GM19467 (cell line): ENCODE data around the gene ADAMTSL2.

Source experiments
- ATAC-seq: cut with Tn5 transposase; IDR thresholded peaks from one replicate; pipeline ENCODE4 v1.9.1; 2021; ENCODE audit warnings: mild to moderate bottlenecking, moderate library complexity; ENCODE audit not compliant: unreplicated experiment

The ADAMTSL2 gene

GRCh38 chr9:133603135-133603927, 68.8 kb downstream of the ADAMTSL2 start:
- ATAC-seq: no peak

GRCh38 chr9:133604214-133604613, 69.7 kb downstream of the ADAMTSL2 start:
- ATAC-seq: no peak

GRCh38 chr9:133604856-133605255, 70.4 kb downstream of the ADAMTSL2 start:
- ATAC-seq: no peak

DNA sequence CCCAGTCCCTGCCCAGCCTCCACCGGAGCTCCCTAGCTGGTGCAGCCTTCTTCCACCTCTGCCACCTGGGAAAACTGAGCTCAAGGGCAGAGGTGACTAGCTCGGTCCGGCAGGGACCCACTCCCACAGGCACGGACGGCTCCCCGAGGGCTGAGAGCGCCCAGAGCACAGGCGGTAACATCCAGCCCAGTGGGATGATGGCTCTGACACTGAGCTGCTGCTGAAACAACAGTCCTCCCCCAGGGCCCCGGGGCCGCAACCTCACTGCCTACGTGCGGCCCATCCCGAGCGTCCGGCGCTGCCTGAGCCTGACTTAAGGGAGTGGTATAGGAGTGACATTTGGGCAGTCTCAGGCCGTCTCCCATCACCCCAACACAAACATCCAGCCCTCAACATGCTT, 70.9 kb downstream of the ADAMTSL2 start:
- ATAC-seq: no peak

GRCh38 chr9:133605856-133606707, 71.6 kb downstream of the ADAMTSL2 start:
- ATAC-seq: no peak

GRCh38 chr9:133606708-133607025, 72.2 kb downstream of the ADAMTSL2 start:
- ATAC-seq: no peak

DNA sequence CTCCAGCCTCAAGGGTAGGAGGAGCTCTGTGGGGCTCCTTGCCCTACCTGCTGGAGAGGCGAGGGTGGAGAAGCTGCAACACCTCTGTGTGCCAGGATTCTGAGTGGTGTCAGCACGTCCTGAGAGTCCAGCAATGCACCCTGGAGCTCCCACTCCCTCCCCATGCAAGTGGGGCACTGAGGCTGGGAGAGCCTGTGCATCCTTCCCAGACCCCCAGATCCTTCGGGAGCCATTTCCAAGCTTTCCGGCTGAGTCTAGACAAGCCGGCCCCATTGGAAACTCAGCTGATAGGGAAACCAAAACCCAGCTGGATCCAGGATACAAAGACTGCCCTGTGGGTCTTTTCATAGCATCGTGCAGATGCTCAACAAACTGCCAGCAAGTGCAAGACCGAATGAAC, 72.9 kb downstream of the ADAMTSL2 start:
- no peak for ATAC-seq

GRCh38 chr9:133607976-133608375, 73.5 kb downstream of the ADAMTSL2 start:
- no peak for ATAC-seq

GRCh38 chr9:133608382-133608781, 73.9 kb downstream of the ADAMTSL2 start:
- ATAC-seq: no peak

GRCh38 chr9:133608889-133609288, 74.4 kb downstream of the ADAMTSL2 start:
- ATAC-seq: no peak

DNA sequence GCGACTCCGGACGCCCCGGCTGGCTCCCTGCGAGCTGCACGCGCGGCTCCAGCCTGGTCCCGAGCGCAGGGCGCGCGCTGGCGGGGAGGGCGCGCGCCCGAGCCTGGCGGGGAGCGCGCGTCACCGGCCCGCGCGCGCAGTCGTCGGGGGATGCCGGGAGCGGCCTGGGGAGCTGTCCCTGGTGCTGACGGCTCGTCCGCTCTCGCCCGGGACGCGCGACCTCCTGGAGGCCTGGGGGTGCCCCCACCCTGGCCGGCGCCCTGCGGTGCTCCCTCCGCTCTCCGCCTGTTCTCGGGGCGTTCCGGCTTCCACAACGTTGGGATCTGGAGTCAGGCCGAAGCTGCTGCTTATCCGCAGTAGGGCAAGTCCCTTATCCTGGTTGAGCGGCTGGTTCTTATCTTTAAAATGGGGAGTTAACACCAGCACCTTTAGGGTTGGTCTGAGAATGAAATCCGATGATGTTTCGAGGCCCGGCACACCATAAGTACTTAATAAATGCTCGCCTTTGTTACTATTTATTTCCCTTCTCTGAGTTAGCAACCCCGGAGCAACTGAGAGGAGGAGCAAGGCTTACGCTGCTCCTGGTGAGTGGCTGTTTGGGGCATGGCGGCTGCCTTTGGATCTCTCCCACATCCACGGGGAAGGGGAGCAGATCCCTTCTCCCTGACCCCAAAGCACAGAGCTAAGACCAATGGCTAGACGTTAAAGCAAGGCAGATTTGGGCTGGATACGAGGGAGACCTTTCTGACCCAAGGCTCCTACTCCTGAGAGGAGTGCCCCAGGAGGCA, 75.0 kb downstream of the ADAMTSL2 start, which contains the start of gene FAM163B:
FAM163B (minus strand) TSS at position 79 of the 788 bp plus-strand sequence. CDS start 29,166 bp downstream, outside the sequence.
- no peak for ATAC-seq

- no peak for ATAC-seq
Observed at GRCh38 chr9:133610845-133611244, 76.3 kb downstream of the ADAMTSL2 start.

DNA sequence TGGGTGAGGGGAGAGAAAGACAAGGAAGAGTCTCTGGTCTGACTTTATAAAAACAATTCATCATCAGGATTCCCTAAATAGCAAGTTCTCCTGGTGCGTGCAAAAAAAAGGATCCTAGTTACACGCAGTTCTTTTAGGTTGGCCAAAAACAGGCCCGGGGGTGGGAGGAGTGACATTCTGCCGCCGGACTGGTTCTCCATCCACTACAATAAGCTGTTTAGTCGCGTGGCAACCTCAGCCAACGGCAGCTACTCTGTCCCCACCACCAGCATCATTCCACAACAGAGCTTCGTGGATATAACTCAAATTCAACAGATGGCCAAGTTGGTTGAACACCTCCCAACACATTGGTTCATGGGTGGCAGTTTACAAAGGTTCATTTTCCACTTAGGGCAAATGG, 77.5 kb downstream of the ADAMTSL2 start:
- ATAC-seq: no peak

DNA sequence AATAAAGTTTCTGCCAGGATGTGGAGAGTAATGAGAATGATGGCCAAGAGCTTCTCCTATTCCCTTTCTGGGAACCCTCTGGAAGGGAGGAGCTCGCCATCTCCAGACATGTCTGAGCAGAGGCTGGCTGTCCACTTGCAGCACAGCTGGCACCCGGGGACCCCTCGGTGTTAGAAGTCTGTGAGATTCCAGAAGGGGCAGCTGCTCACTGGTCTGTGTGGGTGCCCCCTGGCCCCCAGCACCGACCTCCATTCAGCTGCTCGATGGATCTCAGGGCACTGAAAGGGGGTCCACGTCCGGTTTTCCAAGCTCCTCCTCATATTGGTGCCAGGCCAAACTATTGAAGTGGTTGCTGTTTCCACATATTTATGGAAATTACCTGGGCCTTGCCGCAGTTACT, 78.3 kb downstream of the ADAMTSL2 start:
- ATAC-seq: no peak

DNA sequence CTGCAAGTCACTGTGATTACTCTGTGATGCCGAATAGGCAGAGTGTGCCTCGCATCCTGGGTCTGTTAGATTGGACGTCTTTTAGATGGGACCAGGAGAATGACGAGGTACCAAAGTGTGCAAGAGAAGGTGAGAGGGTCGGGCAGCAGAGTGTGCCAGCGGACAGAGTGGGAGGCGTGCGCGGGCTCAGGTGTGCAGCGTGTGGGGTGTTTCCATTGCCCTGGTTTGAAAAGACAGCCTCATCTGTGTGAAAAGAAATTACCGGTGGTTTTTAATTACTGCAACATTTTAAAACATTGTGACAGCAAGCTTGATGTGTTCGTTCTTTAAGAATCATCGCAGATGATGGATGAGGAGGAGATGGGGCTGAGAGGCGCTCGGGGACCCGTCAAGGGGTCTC, 78.9 kb downstream of the ADAMTSL2 start:
- ATAC-seq: no peak

DNA sequence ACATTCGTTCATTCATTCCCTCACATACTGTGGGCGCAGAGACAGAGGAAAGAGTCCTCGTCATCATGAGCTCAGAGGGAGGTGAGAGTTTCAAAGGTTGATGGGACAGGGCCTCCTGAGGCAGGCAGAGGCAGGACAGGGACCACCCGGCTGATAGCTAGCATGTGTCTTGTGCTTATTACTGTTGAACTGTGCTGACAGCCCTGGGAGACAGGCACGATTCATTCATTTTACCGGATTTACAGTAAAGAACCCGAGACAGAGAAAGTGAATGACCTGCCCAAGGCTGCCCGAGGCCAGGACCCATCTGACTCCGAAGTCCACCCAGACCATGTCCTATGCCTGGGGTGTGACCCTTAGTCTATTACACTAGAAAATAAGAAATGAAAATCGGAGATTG, 79.6 kb downstream of the ADAMTSL2 start:
- ATAC-seq: no peak

- ATAC-seq: no peak
Observed at GRCh38 chr9:133614678-133615077, 80.2 kb downstream of the ADAMTSL2 start.

DNA sequence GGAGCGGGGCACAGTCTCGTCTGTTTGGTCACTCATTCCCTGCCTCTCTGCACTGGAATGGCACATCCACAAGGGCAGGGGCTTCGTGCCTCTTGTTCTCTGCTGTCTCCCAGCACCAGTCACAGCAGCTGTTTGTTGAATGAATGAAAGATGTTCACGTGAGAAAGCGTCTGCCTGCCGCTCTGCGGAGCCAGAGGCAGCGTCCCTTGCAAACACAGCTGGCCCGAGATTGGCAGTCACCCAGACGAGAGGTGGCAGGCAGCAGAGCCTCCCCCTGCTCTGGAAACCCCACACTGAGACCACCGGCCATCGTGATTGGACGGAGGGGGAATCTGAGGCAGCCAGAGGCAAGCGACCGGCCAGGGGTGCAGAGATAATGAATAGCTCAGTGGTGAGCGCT, 80.7 kb downstream of the ADAMTSL2 start:
- ATAC-seq: no peak

- ATAC-seq: no peak
Observed at GRCh38 chr9:133615606-133616188, 81.2 kb downstream of the ADAMTSL2 start.

DNA sequence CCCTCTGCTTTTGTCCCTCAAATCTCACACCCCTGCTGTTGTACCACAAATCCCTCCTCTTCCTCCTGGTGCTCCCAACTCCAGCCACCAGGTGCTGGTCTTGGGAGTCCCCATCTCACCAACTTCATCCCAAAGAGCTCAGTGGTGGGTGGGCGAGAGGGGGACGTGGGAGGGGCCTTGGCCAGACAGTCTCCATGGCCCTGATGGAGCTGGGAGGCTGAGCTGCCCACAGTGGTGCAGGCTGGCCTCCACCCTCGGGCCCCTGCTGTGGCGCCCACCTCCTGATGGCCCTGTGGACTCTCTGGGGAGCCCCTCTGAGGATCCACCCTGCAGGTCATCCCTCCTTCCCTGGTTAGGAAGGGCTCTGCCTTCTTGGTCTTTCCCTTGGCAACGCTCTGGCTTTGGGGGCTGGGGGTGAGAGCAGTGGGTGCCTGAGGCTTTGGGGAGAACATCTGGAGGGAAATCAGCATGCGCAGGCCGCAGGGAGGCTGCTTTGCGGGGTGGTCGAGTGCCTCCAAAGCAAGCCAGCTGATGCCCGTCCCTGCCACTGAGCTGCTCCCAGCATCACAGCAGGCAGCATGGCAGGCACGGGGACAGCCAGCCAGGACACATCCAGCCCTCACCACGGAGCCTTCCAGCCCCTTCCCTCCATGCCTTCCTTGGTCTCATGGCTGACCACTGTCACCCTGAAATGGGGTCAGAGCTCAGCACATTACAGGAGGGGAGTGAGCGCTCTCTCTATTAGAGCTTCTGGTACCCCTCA, 82.3 kb downstream of the ADAMTSL2 start:
- no peak for ATAC-seq
